AG09319 (cell line): ENCODE results near the gene CDKL1.

Source experiments
- DNase-seq: peaks from one replicate; pipeline ENCODE4 v3.0.0-alpha.2; 2010; ENCODE audit warnings: low read depth; ENCODE audit errors: extremely low read depth
- TF ChIP-seq, protein P1 (sequence below): IDR thresholded peaks from 2 replicates; pipeline ENCODE4 v1.5.1; 2011; ENCODE audit warnings: low read depth, mild to moderate bottlenecking, inconsistent platforms, low read length, moderate library complexity

The CDKL1 gene

GRCh38 chr14:50340963-50341362, 55.7 kb downstream of the CDKL1 start:
- no peak for DNase-seq
- TF ChIP-seq, protein P1, sequence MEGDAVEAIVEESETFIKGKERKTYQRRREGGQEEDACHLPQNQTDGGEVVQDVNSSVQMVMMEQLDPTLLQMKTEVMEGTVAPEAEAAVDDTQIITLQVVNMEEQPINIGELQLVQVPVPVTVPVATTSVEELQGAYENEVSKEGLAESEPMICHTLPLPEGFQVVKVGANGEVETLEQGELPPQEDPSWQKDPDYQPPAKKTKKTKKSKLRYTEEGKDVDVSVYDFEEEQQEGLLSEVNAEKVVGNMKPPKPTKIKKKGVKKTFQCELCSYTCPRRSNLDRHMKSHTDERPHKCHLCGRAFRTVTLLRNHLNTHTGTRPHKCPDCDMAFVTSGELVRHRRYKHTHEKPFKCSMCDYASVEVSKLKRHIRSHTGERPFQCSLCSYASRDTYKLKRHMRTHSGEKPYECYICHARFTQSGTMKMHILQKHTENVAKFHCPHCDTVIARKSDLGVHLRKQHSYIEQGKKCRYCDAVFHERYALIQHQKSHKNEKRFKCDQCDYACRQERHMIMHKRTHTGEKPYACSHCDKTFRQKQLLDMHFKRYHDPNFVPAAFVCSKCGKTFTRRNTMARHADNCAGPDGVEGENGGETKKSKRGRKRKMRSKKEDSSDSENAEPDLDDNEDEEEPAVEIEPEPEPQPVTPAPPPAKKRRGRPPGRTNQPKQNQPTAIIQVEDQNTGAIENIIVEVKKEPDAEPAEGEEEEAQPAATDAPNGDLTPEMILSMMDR: no peak

DNA sequence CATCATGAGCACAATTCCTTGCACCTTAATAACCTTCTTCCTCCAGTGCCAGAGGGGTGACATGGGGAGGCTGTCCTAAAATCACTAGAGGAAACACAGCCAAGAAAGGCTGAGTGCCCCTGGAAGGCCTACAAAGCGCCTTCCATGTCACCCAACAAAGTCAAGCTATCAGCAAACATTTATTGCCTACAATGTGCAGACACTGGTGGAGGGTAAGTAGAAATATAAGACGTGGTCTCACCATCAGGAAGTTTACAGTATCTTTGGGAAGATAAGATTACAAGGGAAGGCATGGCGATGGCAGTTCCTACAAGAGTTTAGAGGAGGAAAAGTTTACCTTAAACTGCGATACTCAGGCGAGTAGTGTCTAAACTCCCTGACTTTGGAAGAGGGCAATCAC, 56.6 kb downstream of the CDKL1 start:
- no peak for DNase-seq
- TF ChIP-seq, protein P1: no peak

- TF ChIP-seq, protein P1: no peak
- no peak for DNase-seq
These were observed 57.4 kb downstream of the CDKL1 start for GRCh38 chr14:50339178-50339804.

- TF ChIP-seq, protein P1: no peak
- no peak for DNase-seq
These were observed 58.1 kb downstream of the CDKL1 start for GRCh38 chr14:50338587-50338986.

DNA sequence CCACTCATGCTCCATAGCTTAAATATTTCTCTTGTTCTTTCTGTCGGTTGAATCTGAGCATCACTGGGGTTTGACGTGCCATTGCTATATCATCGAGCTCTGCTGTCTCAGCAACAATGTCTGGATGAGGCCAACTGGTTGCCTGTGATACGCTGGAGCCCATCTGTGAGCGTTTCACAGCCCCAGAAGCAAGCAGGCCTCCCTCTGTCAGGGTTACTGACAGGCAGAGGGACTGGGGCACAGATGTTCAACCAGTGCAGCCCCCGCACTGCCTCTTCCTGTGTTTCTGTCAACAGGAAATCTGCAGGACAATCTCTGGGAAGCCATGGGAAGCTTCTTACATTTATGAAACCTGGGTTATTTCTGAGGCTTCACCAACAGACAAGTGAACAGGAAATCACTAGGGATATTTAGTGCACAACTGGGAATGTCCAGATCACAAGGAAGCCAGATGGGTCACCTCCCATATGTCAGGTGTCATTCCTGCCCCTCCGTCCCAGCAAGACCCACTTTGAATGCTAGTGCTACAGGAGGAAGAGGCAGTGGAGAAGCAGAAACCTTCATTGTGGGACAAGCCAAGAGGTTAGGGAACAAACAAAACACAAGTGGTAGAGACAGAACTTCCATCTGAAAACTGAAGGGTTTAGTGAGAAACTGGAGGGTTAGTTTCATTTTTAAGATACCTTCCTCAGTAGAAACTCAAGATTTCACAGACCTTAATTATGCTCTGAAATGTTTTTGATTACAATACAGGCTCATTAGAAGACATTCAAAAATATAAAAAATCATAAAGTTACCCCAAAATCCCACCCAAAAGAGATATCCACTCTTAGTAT, 60.5 kb downstream of the CDKL1 start:
- no peak for DNase-seq
- TF ChIP-seq, protein P1: no peak

- TF ChIP-seq, protein P1: no peak; the same call in 1 of the 2 replicates
- DNase-seq: no peak
These were observed 61.3 kb downstream of the CDKL1 start for GRCh38 chr14:50335389-50335788.

GRCh38 chr14:50334211-50334610, 62.5 kb downstream of the CDKL1 start:
- DNase-seq: no peak
- TF ChIP-seq, protein P1: no peak
